ENCODE data around the gene MIPOL1. TPM values are rescaled to one million over a fixed set of nuclear protein-coding genes. Genes with fewer than 3 reads are reported as not detected.
A peak's percentile ranks its signal among the peaks of the same experiment; 100 is the strongest.

Gene MIPOL1
- total and polyA plus RNA-seq, 2 of the 13 experiments (the other 11 are each of a cell fraction or from before 2014, with no cell fraction given) = 8.6 to 34.2 TPM

DNA sequence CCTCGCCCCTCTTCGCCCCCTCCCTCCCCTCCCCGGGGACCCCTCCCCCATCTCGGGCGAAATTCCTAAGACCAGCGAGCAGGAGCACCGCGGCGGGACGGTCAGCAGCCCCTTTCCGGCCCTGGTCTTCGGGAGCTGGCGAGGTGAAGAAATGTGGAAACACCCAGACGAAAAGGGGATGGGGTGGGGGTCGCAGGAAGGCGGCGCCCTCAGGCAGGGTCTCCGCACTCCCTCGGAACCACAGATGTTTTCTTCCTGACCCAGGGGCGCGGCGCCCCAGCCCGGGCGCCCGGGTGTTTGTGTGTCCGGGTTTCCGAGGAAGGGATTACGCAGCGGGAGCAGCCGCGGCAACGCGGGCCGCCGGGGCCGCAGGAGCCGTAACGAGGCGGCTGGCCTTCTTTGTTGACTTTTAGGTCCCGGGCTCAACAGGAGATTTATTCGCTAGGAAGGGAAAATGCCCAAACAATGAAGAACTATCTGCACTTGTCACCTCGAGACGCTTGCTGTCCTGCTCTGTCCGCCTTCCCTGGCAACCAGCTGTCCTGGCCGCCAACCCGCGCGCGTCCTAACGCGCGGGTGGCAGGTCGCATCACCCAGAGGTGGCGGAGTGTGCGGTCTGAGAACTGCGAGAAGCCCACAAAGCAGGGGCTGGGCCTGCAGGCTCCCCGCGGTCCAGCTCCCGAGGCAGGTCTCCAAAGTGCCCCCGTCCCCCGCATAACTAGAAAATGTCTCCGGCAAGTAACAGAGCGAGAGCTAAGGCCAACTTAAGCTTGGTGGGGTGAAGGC is 390.3 kb downstream of the MIPOL1 start (continued):
- TF ChIP-seq, protein P1, sequence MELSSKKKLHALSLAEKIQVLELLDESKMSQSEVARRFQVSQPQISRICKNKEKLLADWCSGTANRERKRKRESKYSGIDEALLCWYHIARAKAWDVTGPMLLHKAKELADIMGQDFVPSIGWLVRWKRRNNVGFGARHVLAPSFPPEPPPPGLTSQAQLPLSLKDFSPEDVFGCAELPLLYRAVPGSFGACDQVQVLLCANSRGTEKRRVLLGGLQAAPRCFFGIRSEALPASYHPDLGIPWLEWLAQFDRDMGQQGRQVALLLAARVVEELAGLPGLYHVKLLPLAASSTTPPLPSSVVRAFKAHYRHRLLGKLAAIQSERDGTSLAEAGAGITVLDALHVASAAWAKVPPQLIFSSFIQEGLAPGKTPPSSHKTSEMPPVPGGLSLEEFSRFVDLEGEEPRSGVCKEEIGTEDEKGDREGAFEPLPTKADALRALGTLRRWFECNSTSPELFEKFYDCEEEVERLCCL (CRISPR knock-in tag; IDR thresholded peaks at IDR 0.05; ENCODE audit: borderline replicate concordance) = no peak
- peak; percentile 94; the same call in 1 of the 2 replicates for TF ChIP-seq TOE1 (CRISPR knock-in tag; IDR thresholded peaks at IDR 0.05)
- TF ChIP-seq YY1 (IDR thresholded peaks at IDR 0.05; ENCODE audit: insufficient read depth, insufficient replicate concordance, low read depth, low read length) = peak; percentile 54
- TF ChIP-seq RBM39 (IDR thresholded peaks at IDR 0.05; ENCODE audit: low read depth, low read length, poor library complexity, severe bottlenecking) = peak; percentile 99
- TF ChIP-seq SP4 (CRISPR knock-in tag; IDR thresholded peaks at IDR 0.05) = peak; percentile 39
- TF ChIP-seq ATF1 (CRISPR knock-in tag; IDR thresholded peaks at IDR 0.05) = no peak
- TF ChIP-seq ZNF17 (CRISPR knock-in tag; IDR thresholded peaks at IDR 0.05) = no peak
- TF ChIP-seq, protein P2, sequence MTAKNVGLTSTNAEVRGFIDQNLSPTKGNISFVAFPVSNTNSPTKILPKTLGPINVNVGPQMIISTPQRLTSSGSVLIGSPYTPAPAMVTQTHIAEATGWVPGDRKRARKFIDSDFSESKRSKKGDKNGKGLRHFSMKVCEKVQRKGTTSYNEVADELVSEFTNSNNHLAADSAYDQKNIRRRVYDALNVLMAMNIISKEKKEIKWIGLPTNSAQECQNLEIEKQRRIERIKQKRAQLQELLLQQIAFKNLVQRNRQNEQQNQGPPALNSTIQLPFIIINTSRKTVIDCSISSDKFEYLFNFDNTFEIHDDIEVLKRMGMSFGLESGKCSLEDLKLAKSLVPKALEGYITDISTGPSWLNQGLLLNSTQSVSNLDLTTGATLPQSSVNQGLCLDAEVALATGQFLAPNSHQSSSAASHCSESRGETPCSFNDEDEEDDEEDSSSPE (CRISPR knock-in tag; IDR thresholded peaks at IDR 0.05) = peak; percentile 60
- TF ChIP-seq, protein P3, sequence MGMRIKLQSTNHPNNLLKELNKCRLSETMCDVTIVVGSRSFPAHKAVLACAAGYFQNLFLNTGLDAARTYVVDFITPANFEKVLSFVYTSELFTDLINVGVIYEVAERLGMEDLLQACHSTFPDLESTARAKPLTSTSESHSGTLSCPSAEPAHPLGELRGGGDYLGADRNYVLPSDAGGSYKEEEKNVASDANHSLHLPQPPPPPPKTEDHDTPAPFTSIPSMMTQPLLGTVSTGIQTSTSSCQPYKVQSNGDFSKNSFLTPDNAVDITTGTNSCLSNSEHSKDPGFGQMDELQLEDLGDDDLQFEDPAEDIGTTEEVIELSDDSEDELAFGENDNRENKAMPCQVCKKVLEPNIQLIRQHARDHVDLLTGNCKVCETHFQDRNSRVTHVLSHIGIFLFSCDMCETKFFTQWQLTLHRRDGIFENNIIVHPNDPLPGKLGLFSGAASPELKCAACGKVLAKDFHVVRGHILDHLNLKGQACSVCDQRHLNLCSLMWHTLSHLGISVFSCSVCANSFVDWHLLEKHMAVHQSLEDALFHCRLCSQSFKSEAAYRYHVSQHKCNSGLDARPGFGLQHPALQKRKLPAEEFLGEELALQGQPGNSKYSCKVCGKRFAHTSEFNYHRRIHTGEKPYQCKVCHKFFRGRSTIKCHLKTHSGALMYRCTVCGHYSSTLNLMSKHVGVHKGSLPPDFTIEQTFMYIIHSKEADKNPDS (CRISPR knock-in tag; IDR thresholded peaks at IDR 0.05) = peak; percentile 95
- TF ChIP-seq ZNF329 (CRISPR knock-in tag; IDR thresholded peaks at IDR 0.05; ENCODE audit: low read depth) = no peak; the same call in 1 of the 2 replicates
- TF ChIP-seq FOXA1 (IDR thresholded peaks at IDR 0.05) = no peak
- TF ChIP-seq FOXA1 (CRISPR knock-in tag; IDR thresholded peaks at IDR 0.05) = peak; percentile 89
- TF ChIP-seq ZSCAN30 (CRISPR knock-in tag; IDR thresholded peaks at IDR 0.05) = no peak
- TF ChIP-seq AGO1 (IDR thresholded peaks at IDR 0.05; ENCODE audit: low read depth, low read length, poor library complexity, severe bottlenecking) = peak; percentile 96
- TF ChIP-seq, protein P4, sequence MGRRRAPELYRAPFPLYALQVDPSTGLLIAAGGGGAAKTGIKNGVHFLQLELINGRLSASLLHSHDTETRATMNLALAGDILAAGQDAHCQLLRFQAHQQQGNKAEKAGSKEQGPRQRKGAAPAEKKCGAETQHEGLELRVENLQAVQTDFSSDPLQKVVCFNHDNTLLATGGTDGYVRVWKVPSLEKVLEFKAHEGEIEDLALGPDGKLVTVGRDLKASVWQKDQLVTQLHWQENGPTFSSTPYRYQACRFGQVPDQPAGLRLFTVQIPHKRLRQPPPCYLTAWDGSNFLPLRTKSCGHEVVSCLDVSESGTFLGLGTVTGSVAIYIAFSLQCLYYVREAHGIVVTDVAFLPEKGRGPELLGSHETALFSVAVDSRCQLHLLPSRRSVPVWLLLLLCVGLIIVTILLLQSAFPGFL (CRISPR knock-in tag; IDR thresholded peaks at IDR 0.05) = no peak
- TF ChIP-seq, protein P5, sequence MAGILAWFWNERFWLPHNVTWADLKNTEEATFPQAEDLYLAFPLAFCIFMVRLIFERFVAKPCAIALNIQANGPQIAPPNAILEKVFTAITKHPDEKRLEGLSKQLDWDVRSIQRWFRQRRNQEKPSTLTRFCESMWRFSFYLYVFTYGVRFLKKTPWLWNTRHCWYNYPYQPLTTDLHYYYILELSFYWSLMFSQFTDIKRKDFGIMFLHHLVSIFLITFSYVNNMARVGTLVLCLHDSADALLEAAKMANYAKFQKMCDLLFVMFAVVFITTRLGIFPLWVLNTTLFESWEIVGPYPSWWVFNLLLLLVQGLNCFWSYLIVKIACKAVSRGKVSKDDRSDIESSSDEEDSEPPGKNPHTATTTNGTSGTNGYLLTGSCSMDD (CRISPR knock-in tag; IDR thresholded peaks at IDR 0.05) = no peak; the same call in 1 of the 2 replicates
- TF ChIP-seq, protein P6, sequence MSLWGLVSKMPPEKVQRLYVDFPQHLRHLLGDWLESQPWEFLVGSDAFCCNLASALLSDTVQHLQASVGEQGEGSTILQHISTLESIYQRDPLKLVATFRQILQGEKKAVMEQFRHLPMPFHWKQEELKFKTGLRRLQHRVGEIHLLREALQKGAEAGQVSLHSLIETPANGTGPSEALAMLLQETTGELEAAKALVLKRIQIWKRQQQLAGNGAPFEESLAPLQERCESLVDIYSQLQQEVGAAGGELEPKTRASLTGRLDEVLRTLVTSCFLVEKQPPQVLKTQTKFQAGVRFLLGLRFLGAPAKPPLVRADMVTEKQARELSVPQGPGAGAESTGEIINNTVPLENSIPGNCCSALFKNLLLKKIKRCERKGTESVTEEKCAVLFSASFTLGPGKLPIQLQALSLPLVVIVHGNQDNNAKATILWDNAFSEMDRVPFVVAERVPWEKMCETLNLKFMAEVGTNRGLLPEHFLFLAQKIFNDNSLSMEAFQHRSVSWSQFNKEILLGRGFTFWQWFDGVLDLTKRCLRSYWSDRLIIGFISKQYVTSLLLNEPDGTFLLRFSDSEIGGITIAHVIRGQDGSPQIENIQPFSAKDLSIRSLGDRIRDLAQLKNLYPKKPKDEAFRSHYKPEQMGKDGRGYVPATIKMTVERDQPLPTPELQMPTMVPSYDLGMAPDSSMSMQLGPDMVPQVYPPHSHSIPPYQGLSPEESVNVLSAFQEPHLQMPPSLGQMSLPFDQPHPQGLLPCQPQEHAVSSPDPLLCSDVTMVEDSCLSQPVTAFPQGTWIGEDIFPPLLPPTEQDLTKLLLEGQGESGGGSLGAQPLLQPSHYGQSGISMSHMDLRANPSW (CRISPR knock-in tag; IDR thresholded peaks at IDR 0.05; ENCODE audit: borderline replicate concordance) = no peak
- peak; percentile 53; the same call in 1 of the 2 replicates for TF ChIP-seq ZSCAN25 (CRISPR knock-in tag; IDR thresholded peaks at IDR 0.05)
- peak; percentile 63 for TF ChIP-seq ZMYM3 (CRISPR knock-in tag; IDR thresholded peaks at IDR 0.05)
- TF ChIP-seq MIXL1 (CRISPR knock-in tag; IDR thresholded peaks at IDR 0.05) = no peak; the same call in 1 of the 2 replicates
